GM12878 (cell line): ENCODE results near the gene PYGM. TPM values are rescaled to one million over a fixed set of nuclear protein-coding genes. Genes with fewer than 3 reads are reported as not detected.

ENCODE experiments used
- ATAC-seq: fragments of 200-7000 bp; cut with Tn5 transposase; 3 replicates; pipeline ENCODE4 v1.9.1; 2020; ENCODE audit warnings: mild to moderate bottlenecking, moderate library complexity
- BruUV-seq: library from RNA; stranded (reverse); fragments of 400-500 nt; replicated peaks from 2 replicates; lab custom pipeline; 2021; lab: Mats Ljungman, UMichigan
- CTCF ChIA-PET: fragments of 300-600 bp; sonication (Branson Sonifier 250); formaldehyde crosslinking; extraction: SDS; loops from one replicate; lab custom pipeline; 2021; ENCODE audit warnings: inconsistent platforms; lab: Yijun Ruan, JAX
- POLR2A ChIA-PET: fragments of 350-600 bp; formaldehyde crosslinking; extraction: SDS; loops from one replicate; lab custom pipeline; 2021; ENCODE audit warnings: inconsistent platforms; lab: Charles Lee
- RAD21 ChIA-PET: fragments of 300-600 bp; sonication (Branson Sonifier 250); formaldehyde crosslinking; loops from one replicate; lab custom pipeline; 2023; ENCODE audit warnings: antibody characterized with exemption; ENCODE audit not compliant: unreplicated experiment; lab: Charles Lee
- SMC1A ChIA-PET: fragments of 300-600 bp; sonication (Branson Sonifier 250); formaldehyde crosslinking; loops from one replicate; lab custom pipeline; 2023; ENCODE audit not compliant: unreplicated experiment, uncharacterized antibody; lab: Charles Lee
- DNase-seq: peaks from one replicate; pipeline ENCODE4 v3.0.0-alpha.2; 2011; ENCODE audit warnings: low read depth, low spot score
- FAIRE-seq: peaks from 3 replicates; lab custom pipeline; 2011; peaks lifted over from hg19 to GRCh38; lab: Jason Lieb, UNC
- H2AFZ ChIP-seq: 2 replicates; pipeline ENCODE4 v1.6.0; 2011; ENCODE audit warnings: low read depth, low read length, control low read depth; ENCODE audit not compliant: control insufficient read depth
- H3K27ac ChIP-seq: 2 replicates; pipeline ENCODE4 v1.5.1; 2011; ENCODE audit warnings: control low read depth; ENCODE audit not compliant: control insufficient read depth, insufficient read depth
- H3K27me3 ChIP-seq, 2 experiments: replicated peaks in 1 of 2; 2 replicates each; pipeline versions ENCODE4 v1.6.0 to v1.6.1; 2011; ENCODE audit warnings: low read length in 1 of 2; ENCODE audit not compliant: control insufficient read depth in 2 of 2, insufficient read depth in 2 of 2
- H3K36me3 ChIP-seq, 2 experiments: 2 replicates each; pipeline ENCODE4 v1.5.1; 2011; ENCODE audit warnings: low read length in 1 of 2; ENCODE audit not compliant: control insufficient read depth in 2 of 2, insufficient read depth in 2 of 2
- H3K4me1 ChIP-seq: 2 replicates; pipeline ENCODE4 v1.6.1; 2011; ENCODE audit warnings: mild to moderate bottlenecking, low read length, moderate library complexity, mixed read lengths; ENCODE audit not compliant: control insufficient read depth, insufficient read depth
- H3K4me2 ChIP-seq: 2 replicates; pipeline ENCODE4 v1.6.0; 2011; ENCODE audit warnings: control low read depth; ENCODE audit not compliant: control insufficient read depth, insufficient read depth
- H3K4me3 ChIP-seq: fragments of 200-600 bp; sonication (generic); 2 replicates; pipeline ENCODE4 v1.5.1; 2016
- H3K79me2 ChIP-seq: 2 replicates; pipeline ENCODE4 v1.6.0; 2011; ENCODE audit warnings: low read length; ENCODE audit not compliant: control insufficient read depth, insufficient read depth
- H3K9ac ChIP-seq: 2 replicates; pipeline ENCODE4 v1.8.0; 2011; ENCODE audit warnings: low read length, control low read depth, mixed read lengths; ENCODE audit not compliant: control insufficient read depth, insufficient read depth
- H3K9me3 ChIP-seq: replicated peaks from 3 replicates; pipeline ENCODE4 v1.5.1; 2011; ENCODE audit warnings: mild to moderate bottlenecking, low read length; ENCODE audit not compliant: control insufficient read depth, insufficient read depth
- H4K20me1 ChIP-seq: 2 replicates; pipeline ENCODE4 v1.6.0; 2011; ENCODE audit not compliant: control insufficient read depth, insufficient read depth
- ATF7 ChIP-seq: fragments of 450-650 bp; IDR thresholded peaks from 2 replicates; pipeline ENCODE4 v1.6.1; 2016; ENCODE audit warnings: low read depth, mild to moderate bottlenecking
- BCL3 ChIP-seq: IDR thresholded peaks from 2 replicates; pipeline ENCODE4 v1.6.1; 2011; ENCODE audit warnings: borderline replicate concordance, low read depth, mild to moderate bottlenecking, moderate library complexity, low read length; ENCODE audit not compliant: insufficient read depth, poor library complexity, severe bottlenecking
- CEBPZ ChIP-seq: fragments of 150-350 bp; IDR thresholded peaks from 2 replicates; pipeline ENCODE4 v1.6.1; 2016; ENCODE audit warnings: low read depth, low read length
- FOXK2 ChIP-seq: fragments of 450-650 bp; IDR thresholded peaks from 2 replicates; pipeline ENCODE4 v1.6.1; 2017; ENCODE audit warnings: mild to moderate bottlenecking, moderate library complexity
- HDAC2 ChIP-seq: fragments of 200-600 bp; sonication (generic); IDR thresholded peaks from 2 replicates; pipeline ENCODE4 v1.6.1; 2017
- LARP7 ChIP-seq: fragments of 450-650 bp; IDR thresholded peaks from 2 replicates; pipeline ENCODE4 v1.6.1; 2017; ENCODE audit warnings: mild to moderate bottlenecking
- MYC ChIP-seq: IDR thresholded peaks from 2 replicates; pipeline ENCODE4 v1.6.1; 2011; ENCODE audit warnings: mild to moderate bottlenecking, low read length, moderate library complexity, inconsistent platforms; ENCODE audit not compliant: insufficient read depth, insufficient replicate concordance, insufficient read length, severe bottlenecking
- PKNOX1 ChIP-seq: fragments of 450-650 bp; IDR thresholded peaks from 2 replicates; pipeline ENCODE4 v1.6.1; 2016; ENCODE audit warnings: mild to moderate bottlenecking
- SKIL ChIP-seq: fragments of 450-650 bp; IDR thresholded peaks from 2 replicates; pipeline ENCODE4 v1.6.1; 2017; ENCODE audit warnings: mild to moderate bottlenecking, low read depth, inconsistent platforms; ENCODE audit not compliant: poor library complexity, severe bottlenecking
- STAT1 ChIP-seq: fragments of 450-650 bp; conservative IDR thresholded peaks from 2 replicates; pipeline ENCODE4 v1.6.1; 2014; ENCODE audit warnings: antibody characterized with exemption, mild to moderate bottlenecking
- SUZ12 ChIP-seq: fragments of 200-600 bp; sonication (generic); IDR thresholded peaks from one replicate; pipeline ENCODE4 v1.6.1; 2018; ENCODE audit warnings: antibody characterized with exemption, mild to moderate bottlenecking; ENCODE audit not compliant: unreplicated experiment
- TBL1XR1 ChIP-seq: IDR thresholded peaks from 2 replicates; pipeline ENCODE4 v1.6.1; 2012; ENCODE audit warnings: low read depth, low read length, improper control_type of control experiment
- TCF3 ChIP-seq: IDR thresholded peaks from 2 replicates; pipeline ENCODE4 v1.6.1; 2012; ENCODE audit warnings: low read depth, mild to moderate bottlenecking, low read length, borderline replicate concordance; ENCODE audit not compliant: insufficient read depth
- WGBS: methylation state at CpG from one replicate; pipeline ENCODE4 v1.1.6; 2016; ENCODE audit warnings: low lambda C conversion rate; ENCODE audit not compliant: insufficient replicate concordance, insufficient coverage; ENCODE audit errors: missing lambda C conversion rate; 5-methylcytosine and 5-hydroxymethylcytosine counted together
- in situ Hi-C: fragments of 300-500 bp; cut with MboI; formaldehyde crosslinking; loops from 9 replicates; pipeline ENCODE4 v1.14.3; 2018; ENCODE audit warnings: mixed read lengths
- intact Hi-C: fragments of 100-400 bp; cut with micrococcal nuclease; formaldehyde crosslinking; loops from one replicate; pipeline ENCODE4 v1.14.2; 2022; ENCODE audit not compliant: unreplicated experiment
- polyA plus RNA-seq, 11 experiments: library from polyadenylated mRNA; depleted of rRNA in 4 of 11; unstranded in 6 of 11; stranded (reverse) in 5 of 11; fragments of >200 nt; fragmentation: Nextera tagmentation in 4 of 11; fragmentation: Illumina TruSeq in 1 of 11; extraction: Ambion mirVana in 4 of 11; extraction: Trizol in 1 of 11; gene quantifications; 1 replicate in 1 of 11; 2 replicates in 10 of 11; pipeline versions ENCODE4 v1.2.1 to v1.2.3, GENCODE V29; 2011 to 2016; ENCODE audit warnings: inconsistent platforms in 2 of 11, missing spikeins in 2 of 11, low read depth in 1 of 11
- total RNA-seq, 4 experiments: library from RNA; depleted of rRNA in 3 of 4; stranded (reverse); fragments of >200 nt in 3 of 4; fragmentation: Illumina TruSeq in 1 of 4; extraction: Trizol in 1 of 4; gene quantifications; 2 replicates each; pipeline versions ENCODE4 v1.2.1 to v1.2.3, GENCODE V29; 2013 to 2021

The PYGM gene
- total and polyA plus RNA-seq, 10 of the 15 experiments (the other 5 are each of a cell fraction or from before 2014, with no cell fraction given) = 0.04 to 3.7 (median 0.27) TPM; not detected in 1

- peak overlapping the region; percentile 87 for H3K4me2 ChIP-seq
- FAIRE-seq (no peak), DNase-seq (no peak), ATAC-seq (no peak)
- peak overlapping the region; percentile 35; the same call in 1 of the 2 replicates for H3K4me3 ChIP-seq
- peaks cover 30% of the 10 kb centered on the region for H3K79me2 ChIP-seq
- peaks cover 37% of the 10 kb centered on the region for H3K4me1 ChIP-seq
- H4K20me1 ChIP-seq = no peaks in the 10 kb centered on the region
- H2AFZ ChIP-seq = no peak overlapping the region
- ChIA-PET SMC1A (interaction anchor here (0.8 to 2.6 kb wide), 6 partner anchors 12 to 110 kb away, joined by 3 to 9 read pairs (median 4); partner anchors contain the start of gene SF1), RAD21 (interaction anchor here (0.6 to 2.0 kb wide), 4 partner anchors 11 to 75 kb away, joined by 3 to 10 read pairs (median 4); partner anchors contain the start of gene SF1), CTCF (interaction anchor here (0.6 to 5.8 kb wide), 8 partner anchors 11 to 228 kb away, joined by 3 to 41 read pairs (median 3); partner anchors contain the start of genes MEN1, SF1 and SNX15), POLR2A (interaction anchor here (0.5 to 5.4 kb wide), 4 partner anchors 16 to 88 kb away, joined by 3 to 33 read pairs (median 3); partner anchors contain the start of gene SF1)
- H3K9ac ChIP-seq = peak overlapping the region; percentile 20; the same call in 1 of the 2 replicates
- TF ChIP-seq STAT1 (no peak), FOXK2 (no peak), PKNOX1 (no peak), MYC (no peak), SUZ12 (no peak), LARP7 (no peak), TCF3 (no peak), TBL1XR1 (no peak), HDAC2 (no peak), BCL3 (no peak), ATF7 (no peak), CEBPZ (no peak), SKIL (no peak)
- no peaks in the 10 kb centered on the region for H3K9me3 ChIP-seq
- BruUV-seq = no TSS peak
- peaks cover 6 to 16% of the 10 kb centered on the region in 2 experiments; a peak in 3 of 4 replicates for H3K36me3 ChIP-seq
- in situ Hi-C loops (no loop called here), intact Hi-C loops (no loop called here)
- WGBS = 64% methylated on average over 7 of the region's 7 CpGs
- H3K27me3 ChIP-seq = no peaks in the 10 kb centered on the region
- peak overlapping the region; percentile 57 for H3K27ac ChIP-seq
These were observed 39.5 kb upstream of the PYGM start for GRCh38 chr11:64799256-64799622.
